HuH-7 (cell line): ENCODE data around the gene USP34.

Source experiments
- DNase-seq: peaks from one replicate; pipeline ENCODE4 v3.0.0; 2011; ENCODE audit warnings: low spot score

The USP34 gene

DNA sequence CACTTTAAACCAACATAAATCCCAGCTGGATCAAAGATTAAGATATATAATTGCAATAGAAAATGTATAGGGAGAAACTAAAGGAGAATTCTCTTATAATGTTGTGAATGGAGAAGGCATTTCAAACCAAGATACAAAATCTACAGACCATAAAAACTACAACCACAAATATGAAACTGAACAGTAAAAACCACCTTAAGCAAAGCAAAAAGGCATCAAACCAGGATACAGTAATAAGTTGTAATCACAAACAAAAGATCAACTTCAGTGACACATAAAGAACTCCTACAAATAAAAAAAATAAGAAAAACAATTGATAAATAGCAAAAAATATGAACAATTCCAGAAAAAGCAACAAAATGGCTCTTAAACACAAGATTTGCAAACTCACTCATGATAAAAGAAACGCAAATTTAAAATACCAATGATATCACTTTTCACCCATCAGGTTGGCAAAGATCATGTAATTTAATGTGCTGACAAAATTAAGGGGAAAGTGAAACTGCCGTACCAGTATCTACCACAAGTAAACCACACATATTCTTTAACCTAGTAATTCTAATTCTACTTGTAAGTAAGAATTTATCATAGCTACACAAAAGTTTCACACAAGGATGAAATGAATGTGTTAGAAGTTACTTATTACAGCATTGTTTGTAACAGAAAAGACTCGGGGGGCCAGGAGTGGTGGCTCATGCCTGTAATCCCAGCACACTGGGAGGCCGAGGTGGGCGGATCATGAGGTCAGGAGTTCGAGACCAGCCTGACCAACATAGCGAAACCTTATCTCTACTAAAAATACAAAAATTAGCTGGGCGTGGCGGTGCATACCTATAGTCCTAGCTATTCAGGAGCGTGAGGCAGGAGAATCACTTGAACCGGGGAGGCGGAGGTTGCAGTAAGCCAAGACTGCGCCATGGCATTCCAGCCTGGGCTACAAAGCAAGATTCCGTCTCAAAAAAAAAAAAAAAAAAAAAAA is 101.9 kb downstream of the USP34 start:
- DNase-seq = no peak

- DNase-seq = no peak
These were observed 103.7 kb downstream of the USP34 start for GRCh38 chr2:61367177-61367576.

- DNase-seq = no peak
These were observed 107.3 kb downstream of the USP34 start for GRCh38 chr2:61363580-61363979.

DNA sequence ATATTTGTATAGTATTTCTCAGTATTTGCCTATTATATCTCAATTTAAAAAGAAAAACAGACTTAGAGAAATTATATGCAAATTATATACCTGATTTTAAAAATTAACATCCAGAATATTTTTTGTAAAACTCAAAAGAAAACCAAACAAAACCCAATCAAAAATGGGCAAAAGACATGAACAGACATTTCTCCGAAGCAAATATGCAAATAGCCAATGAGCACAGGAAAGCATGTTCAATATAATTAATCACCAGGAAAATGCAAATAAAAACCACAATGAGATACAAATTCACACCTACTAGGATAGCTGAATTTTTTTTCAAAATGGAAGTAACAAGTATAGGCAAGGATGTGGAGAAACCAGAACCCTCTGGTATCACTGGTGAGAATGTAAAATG is 108.0 kb downstream of the USP34 start:
- DNase-seq = no peak

GRCh38 chr2:61361068-61361467 is 109.8 kb downstream of the USP34 start:
- no peak for DNase-seq

DNA sequence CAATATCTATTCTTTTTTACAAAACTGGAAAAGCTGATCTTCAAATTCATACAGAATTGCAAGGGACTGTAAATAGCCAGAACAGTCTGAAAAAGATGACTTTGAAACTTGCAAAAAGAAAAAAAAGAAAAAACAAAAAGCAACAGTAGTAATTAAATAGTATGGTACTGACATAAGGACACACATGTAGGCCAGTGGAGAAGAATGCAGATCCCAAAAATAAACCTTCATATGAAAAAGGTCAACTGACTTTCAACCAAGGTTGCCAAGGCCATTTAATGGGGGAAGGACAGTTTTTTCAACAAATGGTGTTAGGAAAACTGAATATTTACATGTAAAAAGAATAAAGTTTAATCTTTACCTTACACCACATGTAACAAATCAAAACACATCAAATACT is 111.8 kb downstream of the USP34 start:
- DNase-seq = no peak

GRCh38 chr2:61357681-61358080 is 113.2 kb downstream of the USP34 start:
- DNase-seq = no peak

DNA sequence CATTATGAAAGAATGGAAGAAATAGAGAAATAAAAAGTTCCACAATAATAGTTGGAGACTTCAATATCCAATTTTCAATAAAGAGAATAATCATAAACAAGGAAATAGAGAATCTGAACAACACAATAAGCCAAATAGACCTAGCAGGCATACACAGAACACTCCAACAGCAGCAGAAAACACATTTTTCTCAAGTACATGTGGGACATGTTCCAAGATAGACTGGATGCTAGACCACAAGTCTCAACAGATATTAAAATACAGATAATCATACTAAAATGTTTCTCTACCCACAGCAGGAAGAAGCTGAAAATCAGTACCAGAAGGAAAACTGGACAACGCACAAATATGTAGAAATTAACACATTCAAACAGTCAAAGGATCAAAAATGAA is 113.9 kb downstream of the USP34 start:
- no peak for DNase-seq

GRCh38 chr2:61356261-61356957 is 114.5 kb downstream of the USP34 start:
- no peak for DNase-seq

GRCh38 chr2:61354543-61355197 is 116.2 kb downstream of the USP34 start:
- no peak for DNase-seq

DNA sequence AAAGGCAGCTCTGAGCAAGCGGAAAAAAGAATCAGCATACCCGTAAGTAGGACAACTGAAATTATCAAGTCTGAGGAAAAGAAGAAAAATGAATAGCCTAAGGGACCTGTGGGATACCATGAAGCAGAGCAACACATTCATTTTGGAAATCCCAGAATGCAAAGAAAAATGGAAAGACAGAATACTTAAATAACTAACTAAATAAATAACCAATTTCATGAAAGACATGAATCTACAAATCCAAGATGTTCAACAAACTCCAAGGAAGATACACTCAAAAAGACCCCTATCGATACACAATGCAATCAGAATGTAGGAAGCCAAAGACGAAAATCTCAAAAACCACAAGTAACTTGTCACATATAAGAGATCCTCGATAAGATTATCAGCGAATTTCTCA is 117.0 kb downstream of the USP34 start:
- DNase-seq = no peak

DNA sequence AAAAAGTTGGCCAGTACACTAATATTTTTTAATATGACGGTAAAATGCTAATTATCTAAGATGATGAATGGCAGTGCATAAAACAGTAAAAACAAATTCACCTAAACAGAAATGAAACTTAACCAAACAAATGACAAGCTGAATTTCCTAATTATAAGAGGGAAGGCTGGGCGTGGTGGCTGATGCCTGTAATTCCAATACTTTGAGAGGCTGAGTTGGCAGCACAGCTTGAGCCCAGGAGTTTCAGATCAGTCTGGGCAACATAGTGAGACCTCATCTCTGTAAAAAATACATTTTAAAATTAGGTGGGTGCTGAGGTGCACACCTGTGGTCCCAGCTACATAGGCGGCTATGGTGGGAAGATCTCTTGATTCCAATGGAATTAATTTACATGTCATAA is 120.1 kb downstream of the USP34 start:
- DNase-seq = no peak

DNA sequence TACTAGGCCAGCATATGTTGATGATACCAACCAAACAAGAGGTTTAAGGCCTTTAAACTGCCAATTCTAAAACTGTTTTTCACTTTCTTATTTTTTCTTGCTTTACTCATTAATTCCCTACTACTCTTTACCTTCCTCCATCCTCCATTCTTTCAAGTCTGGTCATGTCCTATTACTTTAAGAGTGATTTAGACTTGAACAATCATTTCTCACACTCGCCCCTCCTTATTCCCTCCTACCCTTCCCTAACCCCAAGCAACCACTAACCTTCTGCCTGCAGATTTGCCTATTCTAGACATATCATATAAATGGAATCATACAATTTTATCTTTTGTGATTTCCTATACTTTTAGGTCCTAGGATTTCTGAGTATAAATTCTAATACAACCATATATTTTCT is 127.7 kb downstream of the USP34 start:
- DNase-seq = no peak

DNA sequence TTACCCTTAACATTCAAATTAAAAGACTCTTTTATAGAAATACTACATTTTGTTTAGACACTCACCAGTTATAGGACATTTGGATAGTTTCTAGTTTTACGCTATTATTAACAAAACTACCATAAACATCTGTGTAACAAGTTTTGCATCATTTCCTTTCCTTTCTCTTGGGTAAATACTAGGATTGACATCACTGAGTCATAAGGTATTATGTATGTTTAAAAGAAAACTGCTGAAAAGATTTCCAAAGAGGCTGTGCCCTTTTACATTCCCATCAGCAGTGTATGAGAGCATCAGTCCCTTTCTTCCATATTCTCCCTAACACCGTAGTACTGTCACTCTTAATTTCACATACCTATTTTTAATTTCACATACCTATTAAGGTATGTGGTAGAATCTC is 130.6 kb downstream of the USP34 start:
- DNase-seq = no peak

- no peak for DNase-seq
These were observed 132.4 kb downstream of the USP34 start for GRCh38 chr2:61338447-61338846.

GRCh38 chr2:61335187-61335586 is 135.7 kb downstream of the USP34 start:
- no peak for DNase-seq

- DNase-seq = no peak
These were observed 136.4 kb downstream of the USP34 start for GRCh38 chr2:61334466-61334865.

DNA sequence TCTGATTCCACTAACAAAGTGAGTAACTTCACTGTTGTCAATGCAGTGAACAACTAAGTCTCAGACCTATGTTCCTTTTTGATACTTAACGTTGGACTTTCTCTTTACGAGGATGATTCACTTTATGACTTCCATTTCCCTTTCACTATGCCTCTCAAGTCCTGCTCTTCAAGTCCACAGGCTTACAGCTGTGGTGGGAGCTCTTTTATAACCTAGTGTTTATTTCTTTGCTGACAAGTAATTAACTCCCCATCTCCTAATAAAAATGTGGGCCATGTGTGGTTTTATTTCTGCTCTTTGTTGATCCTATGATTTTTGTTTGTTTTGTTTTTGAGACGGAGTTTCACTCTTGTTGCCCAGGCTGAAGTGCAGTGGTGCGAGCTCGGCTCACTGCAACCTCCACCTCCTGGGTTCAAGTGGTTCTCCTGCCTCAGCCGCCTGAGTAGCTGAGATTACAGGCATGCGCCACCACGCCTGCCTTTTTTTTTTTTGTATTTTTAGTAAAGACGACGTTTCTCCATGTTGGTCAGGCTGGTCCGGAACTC is 142.1 kb downstream of the USP34 start:
- DNase-seq = peak; percentile 5

DNA sequence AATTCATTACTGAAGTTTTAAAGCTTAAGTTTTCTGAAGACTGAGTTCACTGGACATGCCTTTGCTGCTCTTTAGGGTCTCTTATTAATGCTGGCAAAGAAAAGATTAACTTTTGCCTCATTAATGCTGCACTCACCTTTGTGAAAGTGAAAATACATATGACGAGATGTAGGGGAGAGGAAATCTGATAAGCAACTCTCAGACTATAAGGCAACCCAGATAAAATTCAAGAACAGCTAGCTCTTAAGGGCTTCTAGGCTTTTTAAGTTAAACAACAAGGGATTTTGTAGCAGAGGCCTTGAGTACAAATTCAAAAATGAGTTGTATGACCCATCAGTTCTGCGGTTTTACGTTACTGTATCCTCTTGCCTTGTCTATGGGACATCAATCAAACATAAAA is 143.7 kb downstream of the USP34 start:
- DNase-seq = no peak

GRCh38 chr2:61326423-61326822 is 144.5 kb downstream of the USP34 start:
- DNase-seq = no peak

GRCh38 chr2:61320181-61320580 is 150.7 kb downstream of the USP34 start:
- no peak for DNase-seq

- DNase-seq = no peak
These were observed 152.3 kb downstream of the USP34 start for GRCh38 chr2:61318553-61318952.

- no peak for DNase-seq
These were observed 174.9 kb downstream of the USP34 start for GRCh38 chr2:61295981-61296380.
